ENCODE measurements around the gene GTPBP3. TPM values are rescaled to one million over a fixed set of nuclear protein-coding genes. Genes with fewer than 3 reads are reported as not detected.

GTPBP3 gene
- total and polyA plus RNA-seq, 2 experiments from 2014 or later: 25.4 to 67.8 TPM

GRCh38 chr19:17327068-17327653 lies 10.2 kb upstream of the GTPBP3 start:
- peaks cover 28% of the 10 kb centered on the region for H3K4me1 Mint-ChIP-seq
- TF ChIP-seq ZNF114 (CRISPR knock-in tag; IDR thresholded peaks at IDR 0.05): no peak
- no peak for TF ChIP-seq EZH2phosphoT487 (IDR thresholded peaks at IDR 0.05; ENCODE audit: unreplicated experiment)
- TF ChIP-seq ZNF462 (CRISPR knock-in tag; IDR thresholded peaks at IDR 0.05): no peak
- no peak for TF ChIP-seq CREB1 (CRISPR knock-in tag; IDR thresholded peaks at IDR 0.05; ENCODE audit: low read depth)
- no peak for TF ChIP-seq STAT1 (IDR thresholded peaks at IDR 0.05; ENCODE audit: unreplicated experiment)
- TF ChIP-seq, protein P1, sequence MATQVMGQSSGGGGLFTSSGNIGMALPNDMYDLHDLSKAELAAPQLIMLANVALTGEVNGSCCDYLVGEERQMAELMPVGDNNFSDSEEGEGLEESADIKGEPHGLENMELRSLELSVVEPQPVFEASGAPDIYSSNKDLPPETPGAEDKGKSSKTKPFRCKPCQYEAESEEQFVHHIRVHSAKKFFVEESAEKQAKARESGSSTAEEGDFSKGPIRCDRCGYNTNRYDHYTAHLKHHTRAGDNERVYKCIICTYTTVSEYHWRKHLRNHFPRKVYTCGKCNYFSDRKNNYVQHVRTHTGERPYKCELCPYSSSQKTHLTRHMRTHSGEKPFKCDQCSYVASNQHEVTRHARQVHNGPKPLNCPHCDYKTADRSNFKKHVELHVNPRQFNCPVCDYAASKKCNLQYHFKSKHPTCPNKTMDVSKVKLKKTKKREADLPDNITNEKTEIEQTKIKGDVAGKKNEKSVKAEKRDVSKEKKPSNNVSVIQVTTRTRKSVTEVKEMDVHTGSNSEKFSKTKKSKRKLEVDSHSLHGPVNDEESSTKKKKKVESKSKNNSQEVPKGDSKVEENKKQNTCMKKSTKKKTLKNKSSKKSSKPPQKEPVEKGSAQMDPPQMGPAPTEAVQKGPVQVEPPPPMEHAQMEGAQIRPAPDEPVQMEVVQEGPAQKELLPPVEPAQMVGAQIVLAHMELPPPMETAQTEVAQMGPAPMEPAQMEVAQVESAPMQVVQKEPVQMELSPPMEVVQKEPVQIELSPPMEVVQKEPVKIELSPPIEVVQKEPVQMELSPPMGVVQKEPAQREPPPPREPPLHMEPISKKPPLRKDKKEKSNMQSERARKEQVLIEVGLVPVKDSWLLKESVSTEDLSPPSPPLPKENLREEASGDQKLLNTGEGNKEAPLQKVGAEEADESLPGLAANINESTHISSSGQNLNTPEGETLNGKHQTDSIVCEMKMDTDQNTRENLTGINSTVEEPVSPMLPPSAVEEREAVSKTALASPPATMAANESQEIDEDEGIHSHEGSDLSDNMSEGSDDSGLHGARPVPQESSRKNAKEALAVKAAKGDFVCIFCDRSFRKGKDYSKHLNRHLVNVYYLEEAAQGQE (IDR thresholded peaks at IDR 0.05; ENCODE audit: unreplicated experiment): no peak
- TF ChIP-seq NANOG (IDR thresholded peaks at IDR 0.05; ENCODE audit: borderline replicate concordance): no peak
- no peak for TF ChIP-seq ZNF331 (CRISPR knock-in tag; IDR thresholded peaks at IDR 0.05; ENCODE audit: low read depth)
- TF ChIP-seq, protein P2, sequence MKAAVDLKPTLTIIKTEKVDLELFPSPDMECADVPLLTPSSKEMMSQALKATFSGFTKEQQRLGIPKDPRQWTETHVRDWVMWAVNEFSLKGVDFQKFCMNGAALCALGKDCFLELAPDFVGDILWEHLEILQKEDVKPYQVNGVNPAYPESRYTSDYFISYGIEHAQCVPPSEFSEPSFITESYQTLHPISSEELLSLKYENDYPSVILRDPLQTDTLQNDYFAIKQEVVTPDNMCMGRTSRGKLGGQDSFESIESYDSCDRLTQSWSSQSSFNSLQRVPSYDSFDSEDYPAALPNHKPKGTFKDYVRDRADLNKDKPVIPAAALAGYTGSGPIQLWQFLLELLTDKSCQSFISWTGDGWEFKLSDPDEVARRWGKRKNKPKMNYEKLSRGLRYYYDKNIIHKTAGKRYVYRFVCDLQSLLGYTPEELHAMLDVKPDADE (IDR thresholded peaks at IDR 0.05): no peak
- no peak for TF ChIP-seq CTCF (conservative IDR thresholded peaks at IDR 0.05; ENCODE audit: low read depth in 2 of 2)
- TF ChIP-seq EZH2 (IDR thresholded peaks at IDR 0.05; ENCODE audit: low read depth, unreplicated experiment): no peak
- no peak for TF ChIP-seq POLR2AphosphoS5 (IDR thresholded peaks at IDR 0.05; ENCODE audit: low read depth)
- no peak for TF ChIP-seq JUNB (IDR thresholded peaks at IDR 0.05; ENCODE audit: unreplicated experiment)
- H3K4me2 ChIP-seq: peak overlapping the region; percentile 93
- peaks cover 9% of the 10 kb centered on the region; the same call in 1 of the 2 replicates for H3K27me3 ChIP-seq (ENCODE audit: insufficient read depth)
- H3K4me3 Mint-ChIP-seq: peak overlapping the region; percentile 90
- no peaks in the 10 kb centered on the region for H3K79me2 ChIP-seq (replicated peaks; ENCODE audit: insufficient read depth)
- peaks cover 21% of the 10 kb centered on the region for H3K36me3 Mint-ChIP-seq (ENCODE audit: low read depth)
- H3K4me3 ChIP-seq: peak overlapping the region; percentile 90
- no peaks in the 10 kb centered on the region; the same call in 2 of the 3 replicates for H3K9me3 Mint-ChIP-seq
- ATAC-seq (peak; percentile 2), DNase-seq (ENCODE audit: low spot score) (no peak)
- peaks cover 18% of the 10 kb centered on the region for H3K27me3 Mint-ChIP-seq (ENCODE audit: insufficient read depth, low read depth, poor library complexity)
- peak overlapping the region; percentile 96 for H3K27ac Mint-ChIP-seq
- no peaks in the 10 kb centered on the region; the same call in 1 of the 2 replicates for H4K20me1 ChIP-seq (replicated peaks; ENCODE audit: insufficient read depth)
- H2AFZ ChIP-seq: no peak overlapping the region
- peak overlapping the region; percentile 89 for H3K27ac ChIP-seq (ENCODE audit: low read depth)
- H3K4me1 ChIP-seq (ENCODE audit: insufficient read depth): peaks cover 25% of the 10 kb centered on the region
- no peaks in the 10 kb centered on the region for H3K9me2 ChIP-seq (ENCODE audit: insufficient read depth)
- H3F3A ChIP-seq (replicated peaks; ENCODE audit: low read depth): peaks cover 33% of the 10 kb centered on the region
- no peaks in the 10 kb centered on the region for H3K36me3 ChIP-seq (ENCODE audit: insufficient read depth)
